ENCODE measurements around the gene TRIM56. TPM values are rescaled to one million over a fixed set of nuclear protein-coding genes. Genes with fewer than 3 reads are reported as not detected.
A peak's percentile ranks its signal among the peaks of the same experiment; 100 is the strongest.

TRIM56 gene
- total and polyA plus RNA-seq, 9 of the 15 experiments (the other 6 are each of a cell fraction or from before 2014, with no cell fraction given) = 2.0 to 29.7 (median 11.6) TPM

- no peak for TF ChIP-seq ZNF407 (IDR thresholded peaks at IDR 0.05; ENCODE audit: low read depth)
- no peak for TF ChIP-seq RBM25 (IDR thresholded peaks at IDR 0.05; ENCODE audit: low read depth, low read length, severe bottlenecking)
- TF ChIP-seq ZBTB11 (CRISPR knock-in tag; IDR thresholded peaks at IDR 0.05) = no peak
- TF ChIP-seq ZNF639 (CRISPR knock-in tag; conservative IDR thresholded peaks at IDR 0.05 in 1 of 2, IDR thresholded peaks at IDR 0.05 in 1 of 2) = 0 out of 4 replicates have a peak, but pooled peaks of 1 of the 2 experiments have one; percentile 38
- no peak for TF ChIP-seq DNMT1 (IDR thresholded peaks at IDR 0.05)
- no peak for TF ChIP-seq NCOR1 (IDR thresholded peaks at IDR 0.05)
- TF ChIP-seq GTF2F1 (IDR thresholded peaks at IDR 0.05; ENCODE audit: low read depth, low read length) = no peak
- TF ChIP-seq FIP1L1 (IDR thresholded peaks at IDR 0.05; ENCODE audit: low read depth, low read length, poor library complexity, severe bottlenecking) = no peak
- no peak for TF ChIP-seq HEY1 (CRISPR knock-in tag; IDR thresholded peaks at IDR 0.05; ENCODE audit: borderline replicate concordance)
- TF ChIP-seq RBM22 (IDR thresholded peaks at IDR 0.05; ENCODE audit: low read depth, low read length, poor library complexity, severe bottlenecking) = no peak
Observed at GRCh38 chr7:101125989-101126650, 40.8 kb downstream of the TRIM56 start (continued).

All from K562 (cell line).